ENCODE measurements around the gene SORL1. TPM values are rescaled to one million over a fixed set of nuclear protein-coding genes. Genes with fewer than 3 reads are reported as not detected.

SORL1 gene
- total RNA-seq, 4 donors from 2014 or later, result 12.1 to 42.8 (median 21.0) TPM

DNA sequence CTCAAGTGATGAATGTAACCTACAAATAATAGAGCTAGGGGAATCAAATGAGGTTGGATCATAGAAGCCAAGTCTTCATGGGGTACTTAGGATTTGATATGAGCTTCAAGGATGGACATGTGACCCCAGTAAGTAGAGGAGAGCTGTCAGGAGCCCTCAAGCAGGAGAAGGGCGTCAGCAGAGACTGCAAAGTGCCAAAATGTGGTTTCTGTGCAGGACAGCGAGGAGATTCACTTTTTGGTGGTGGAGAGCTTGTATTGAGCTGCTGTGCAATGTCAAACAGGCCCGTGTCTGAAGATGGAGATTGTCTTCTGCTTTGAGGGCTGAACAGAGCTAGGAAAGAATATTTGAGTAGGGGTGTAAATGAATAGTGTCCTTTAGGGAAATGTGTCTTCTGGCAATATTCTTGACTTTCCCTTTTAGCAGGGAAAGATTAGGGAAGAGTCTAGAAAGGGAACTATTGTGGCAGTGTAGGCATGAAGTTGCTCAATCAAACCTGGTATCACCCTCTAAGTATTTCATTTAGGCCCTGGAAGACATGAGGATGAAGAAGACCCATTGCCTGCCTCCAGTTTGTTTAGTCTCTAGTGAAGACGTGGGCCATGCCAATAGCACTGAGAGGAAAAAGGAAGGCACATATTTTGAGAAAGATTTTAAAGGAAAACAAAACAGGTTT is 31.8 kb downstream of the SORL1 start:
- Histone ChIP-seq H3K27me3 (no peaks in the 10 kb centered on the region), H3K4me1 (no peaks in the 10 kb centered on the region), H3K27ac (no peak overlapping the region), H3K4me3 (no peak overlapping the region), H3K36me3 (no peaks in the 10 kb centered on the region), H3K9me3 (no peaks in the 10 kb centered on the region)
- no peak for DNase-seq (ENCODE audit: low spot score in 2 of 2)
- 78% methylated on average over 4 of the region's 4 CpGs for whole genome bisulfite sequencing
- TF ChIP-seq POLR2AphosphoS5 (IDR thresholded peaks at IDR 0.05), result no peak
- no peak for TF ChIP-seq POLR2A (IDR thresholded peaks at IDR 0.05)
- TF ChIP-seq, protein P1, sequence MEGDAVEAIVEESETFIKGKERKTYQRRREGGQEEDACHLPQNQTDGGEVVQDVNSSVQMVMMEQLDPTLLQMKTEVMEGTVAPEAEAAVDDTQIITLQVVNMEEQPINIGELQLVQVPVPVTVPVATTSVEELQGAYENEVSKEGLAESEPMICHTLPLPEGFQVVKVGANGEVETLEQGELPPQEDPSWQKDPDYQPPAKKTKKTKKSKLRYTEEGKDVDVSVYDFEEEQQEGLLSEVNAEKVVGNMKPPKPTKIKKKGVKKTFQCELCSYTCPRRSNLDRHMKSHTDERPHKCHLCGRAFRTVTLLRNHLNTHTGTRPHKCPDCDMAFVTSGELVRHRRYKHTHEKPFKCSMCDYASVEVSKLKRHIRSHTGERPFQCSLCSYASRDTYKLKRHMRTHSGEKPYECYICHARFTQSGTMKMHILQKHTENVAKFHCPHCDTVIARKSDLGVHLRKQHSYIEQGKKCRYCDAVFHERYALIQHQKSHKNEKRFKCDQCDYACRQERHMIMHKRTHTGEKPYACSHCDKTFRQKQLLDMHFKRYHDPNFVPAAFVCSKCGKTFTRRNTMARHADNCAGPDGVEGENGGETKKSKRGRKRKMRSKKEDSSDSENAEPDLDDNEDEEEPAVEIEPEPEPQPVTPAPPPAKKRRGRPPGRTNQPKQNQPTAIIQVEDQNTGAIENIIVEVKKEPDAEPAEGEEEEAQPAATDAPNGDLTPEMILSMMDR (IDR thresholded peaks at IDR 0.05), result no peak
- no peak for TF ChIP-seq EP300 (IDR thresholded peaks at IDR 0.05)

DNA sequence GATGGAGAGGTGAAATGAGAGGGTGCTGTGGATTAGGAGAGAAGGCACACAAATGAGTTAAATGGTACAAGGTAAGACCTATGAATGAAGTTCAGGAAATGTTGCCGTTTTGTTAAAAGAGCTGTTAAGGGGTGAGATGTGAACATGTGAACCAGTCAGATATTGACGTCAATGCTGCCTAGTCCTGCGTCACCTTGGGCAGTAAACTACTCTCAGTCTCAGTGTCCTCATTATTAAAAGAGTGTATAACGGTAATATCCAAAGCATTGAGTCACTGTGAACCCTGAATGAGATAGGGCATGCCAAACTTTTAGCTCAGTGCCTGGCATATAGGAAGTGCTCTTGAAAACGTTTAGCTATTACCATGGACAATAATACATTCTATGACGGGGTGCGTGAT is 33.1 kb downstream of the SORL1 start:
- H3K27ac ChIP-seq, result no peak overlapping the region
- 86% methylated on average over 7 of the region's 7 CpGs for WGBS
- H3K36me3 ChIP-seq, result no peaks in the 10 kb centered on the region
- TF ChIP-seq, protein P1 (IDR thresholded peaks at IDR 0.05), result no peak
- TF ChIP-seq POLR2A (IDR thresholded peaks at IDR 0.05) (no peak), POLR2AphosphoS5 (IDR thresholded peaks at IDR 0.05) (no peak), EP300 (IDR thresholded peaks at IDR 0.05) (no peak)
- H3K4me1 ChIP-seq, result no peaks in the 10 kb centered on the region
- DNase-seq (ENCODE audit: low spot score in 2 of 2), result no peak
- H3K27me3 ChIP-seq, result no peaks in the 10 kb centered on the region
- no peaks in the 10 kb centered on the region for H3K9me3 ChIP-seq
- H3K4me3 ChIP-seq, result no peak overlapping the region

DNA sequence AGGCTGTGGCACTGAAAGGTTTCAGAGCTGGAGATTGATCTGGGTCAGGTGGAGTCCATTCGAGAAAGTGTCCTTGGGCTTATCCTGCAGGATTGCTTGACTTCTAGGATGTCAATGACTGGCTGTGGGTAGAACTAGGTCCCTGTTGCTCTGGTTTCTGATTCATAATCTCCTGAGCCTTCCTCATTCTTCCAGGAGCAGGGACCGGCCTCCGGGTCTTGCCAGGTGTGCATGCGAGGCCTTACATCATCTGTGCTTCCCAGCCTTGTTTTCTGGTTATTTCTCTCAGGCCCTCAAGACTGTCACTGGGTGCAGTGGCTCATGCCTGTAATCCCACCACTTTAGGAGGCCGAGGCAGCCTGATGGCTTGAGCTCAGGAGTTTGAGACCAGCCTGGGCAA is 33.9 kb downstream of the SORL1 start:
- no peaks in the 10 kb centered on the region for H3K9me3 ChIP-seq
- 90% methylated on average over 5 of the region's 5 CpGs for WGBS
- DNase-seq (ENCODE audit: low spot score in 2 of 2), result no peak
- no peak overlapping the region for H3K27ac ChIP-seq
- no peaks in the 10 kb centered on the region for H3K36me3 ChIP-seq
- TF ChIP-seq POLR2AphosphoS5 (IDR thresholded peaks at IDR 0.05) (no peak), POLR2A (IDR thresholded peaks at IDR 0.05) (no peak), EP300 (IDR thresholded peaks at IDR 0.05) (no peak)
- TF ChIP-seq, protein P1 (IDR thresholded peaks at IDR 0.05), result no peak
- H3K4me3 ChIP-seq, result no peak overlapping the region
- H3K4me1 ChIP-seq, result no peaks in the 10 kb centered on the region
- H3K27me3 ChIP-seq, result no peaks in the 10 kb centered on the region

DNA sequence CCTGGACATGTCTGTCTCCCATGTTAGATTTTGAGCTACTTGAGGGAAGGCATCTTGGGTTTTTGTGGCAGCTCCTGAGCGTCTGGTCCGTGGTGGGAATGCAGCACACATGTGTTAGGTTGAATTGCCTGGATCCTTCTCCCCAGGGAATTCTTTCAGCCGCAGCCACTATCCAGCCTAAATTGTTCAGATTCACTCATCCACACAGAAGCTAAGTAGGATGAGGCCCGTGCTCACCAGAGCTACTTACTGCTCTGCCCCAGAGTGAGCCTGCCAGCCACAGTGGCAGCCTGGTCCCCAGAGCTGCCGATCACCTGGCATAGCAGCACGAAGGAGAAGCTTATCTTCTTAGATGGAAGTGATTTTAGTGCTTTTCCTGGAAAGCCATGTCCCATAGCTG is 35.1 kb downstream of the SORL1 start:
- no peak for TF ChIP-seq EP300 (IDR thresholded peaks at IDR 0.05)
- TF ChIP-seq POLR2AphosphoS5 (IDR thresholded peaks at IDR 0.05), result no peak
- Histone ChIP-seq H3K4me1 (no peaks in the 10 kb centered on the region), H3K4me3 (no peak overlapping the region), H3K36me3 (no peaks in the 10 kb centered on the region), H3K27me3 (no peaks in the 10 kb centered on the region), H3K27ac (no peak overlapping the region), H3K9me3 (no peaks in the 10 kb centered on the region)
- no peak for DNase-seq (ENCODE audit: low spot score in 2 of 2)
- 67% methylated on average over 6 of the region's 6 CpGs for WGBS

DNA sequence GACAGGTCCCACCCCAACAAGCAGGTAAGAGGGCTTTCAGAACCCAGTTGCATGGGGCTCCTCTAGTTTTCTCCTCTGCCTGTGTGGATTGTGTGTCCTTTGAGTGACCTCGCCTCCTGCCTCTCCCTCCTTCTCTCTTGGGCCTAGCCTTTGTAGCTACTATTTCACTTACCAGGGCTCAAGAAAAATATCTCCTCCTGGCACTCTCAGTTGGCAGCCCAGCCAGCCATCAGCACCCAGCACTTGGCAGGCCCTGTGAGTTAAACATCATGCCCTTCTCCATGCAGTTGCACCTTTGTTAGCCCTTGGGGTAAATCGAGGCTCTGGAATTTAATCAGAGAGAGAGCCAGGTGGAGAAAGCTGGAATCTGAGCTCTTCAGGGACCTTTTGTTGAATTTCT is 36.1 kb downstream of the SORL1 start:
- H3K9me3 ChIP-seq, result no peaks in the 10 kb centered on the region
- no peak overlapping the region for H3K27ac ChIP-seq
- DNase-seq (ENCODE audit: low spot score in 2 of 2), result no peak

More for the DNA sequence above, 36.1 kb downstream of the SORL1 start:
- H3K36me3 ChIP-seq, result no peaks in the 10 kb centered on the region
- no peaks in the 10 kb centered on the region for H3K4me1 ChIP-seq
- no peaks in the 10 kb centered on the region for H3K27me3 ChIP-seq
- WGBS, result 67% methylated on average over 2 of the region's 2 CpGs
- TF ChIP-seq POLR2A (IDR thresholded peaks at IDR 0.05), result no peak
- no peak for TF ChIP-seq EP300 (IDR thresholded peaks at IDR 0.05)
- TF ChIP-seq, protein P1 (IDR thresholded peaks at IDR 0.05), result no peak
- TF ChIP-seq POLR2AphosphoS5 (IDR thresholded peaks at IDR 0.05), result no peak
- no peak overlapping the region for H3K4me3 ChIP-seq

All from suprapubic skin (tissue), 4 donors.